Activated T-helper 17 cell treated with anti-CD3 and anti-CD28 coated beads, Interleukin-2, amount 50 U/mL, for 72 hours (primary cell): ENCODE measurements around the gene ESPN. TPM values are rescaled to one million over a fixed set of nuclear protein-coding genes. Genes with fewer than 3 reads are reported as not detected.

ENCODE experiments used
- ATAC-seq: fragments of 150-1000 bp; cut with Tn5 transposase; replicated peaks from 2 replicates; pipeline ENCODE4 v1.10.0; 2021; ENCODE audit warnings: mild to moderate bottlenecking, moderate library complexity
- H3K27ac Mint-ChIP-seq: one replicate; pipeline ENCODE4 v1.8.0; 2022; ENCODE audit warnings: mixed read lengths
- H3K27me3 Mint-ChIP-seq: one replicate; pipeline ENCODE4 v1.8.0; 2022; ENCODE audit warnings: mixed read lengths
- H3K36me3 Mint-ChIP-seq: one replicate; pipeline ENCODE4 v1.8.0; 2022; ENCODE audit warnings: low read depth, mild to moderate bottlenecking, mixed read lengths
- H3K4me1 Mint-ChIP-seq: one replicate; pipeline ENCODE4 v1.8.0; 2022; ENCODE audit warnings: mixed read lengths
- H3K4me3 Mint-ChIP-seq: one replicate; pipeline ENCODE4 v1.8.0; 2022; ENCODE audit warnings: mild to moderate bottlenecking, mixed read lengths
- H3K9me3 Mint-ChIP-seq: one replicate; pipeline ENCODE4 v1.8.0; 2022; ENCODE audit warnings: mixed read lengths
- total RNA-seq, 2 donors: library from RNA; stranded (reverse); gene quantifications; one replicate each; pipeline ENCODE4 v1.2.3, GENCODE V29; 2022

The ESPN gene
- total RNA-seq, 2 donors from 2014 or later: 0.71 to 3.5 TPM

DNA sequence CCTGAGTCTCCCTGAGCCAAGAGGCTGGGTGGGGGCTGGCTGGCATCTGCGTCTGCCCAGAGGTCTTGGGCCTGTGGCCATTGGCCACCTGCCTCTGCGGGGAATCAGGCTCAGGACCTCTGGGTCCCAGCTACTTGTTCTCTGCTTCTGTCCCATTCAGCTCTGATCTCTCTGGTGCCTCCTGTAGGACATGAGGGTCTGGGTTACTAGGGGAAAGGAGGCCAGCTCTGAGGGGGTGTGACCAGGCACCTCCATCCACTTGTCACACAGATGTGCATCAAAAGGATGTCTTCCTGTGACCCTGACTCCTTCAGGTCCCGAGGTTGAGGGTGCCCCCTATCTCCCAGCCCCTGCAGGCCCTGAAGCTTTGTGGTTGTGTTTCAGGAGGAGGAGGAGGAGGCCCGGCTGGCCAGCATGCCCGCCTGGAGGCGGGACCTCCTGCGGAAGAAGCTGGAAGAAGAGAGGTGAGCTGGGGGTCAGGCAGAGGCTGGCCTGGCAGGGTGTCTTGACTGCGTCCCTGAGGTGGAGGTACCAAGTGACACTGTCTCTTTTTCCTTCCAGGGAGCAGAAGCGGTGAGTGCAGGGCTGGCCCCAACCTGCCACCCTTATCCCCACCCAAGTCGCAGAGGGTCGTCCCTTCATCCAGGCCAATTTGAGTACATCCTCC is 32.4 kb downstream of the ESPN start:
- H3K9me3 Mint-ChIP-seq: no peaks in the 10 kb centered on the region
- ATAC-seq: no peak
- H3K36me3 Mint-ChIP-seq: peaks cover 19% of the 10 kb centered on the region
- peak overlapping the region; percentile 7 for H3K4me3 Mint-ChIP-seq
- no peak overlapping the region for H3K27ac Mint-ChIP-seq
- peaks cover 6% of the 10 kb centered on the region for H3K27me3 Mint-ChIP-seq
- H3K4me1 Mint-ChIP-seq: peaks cover 14% of the 10 kb centered on the region

DNA sequence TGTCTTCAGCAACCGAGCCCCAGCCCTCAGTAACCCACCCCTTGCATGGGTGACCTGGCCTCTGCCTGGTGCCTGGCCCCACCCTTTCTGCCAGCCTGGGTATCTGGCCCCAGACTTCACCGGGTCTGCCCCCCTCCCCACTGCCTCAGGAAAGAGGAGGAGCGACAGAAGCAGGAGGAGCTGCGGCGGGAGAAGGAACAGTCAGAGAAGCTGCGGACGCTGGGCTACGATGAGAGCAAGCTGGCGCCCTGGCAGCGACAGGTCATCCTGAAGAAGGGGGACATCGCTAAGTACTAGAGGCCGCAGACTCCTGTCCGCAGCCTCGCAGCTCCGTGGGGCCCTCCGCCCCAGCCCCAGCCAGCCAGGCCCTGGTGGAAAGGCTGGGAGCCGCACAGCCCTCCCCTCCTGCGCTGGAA is 35.3 kb downstream of the ESPN start:
- peaks cover 26% of the 10 kb centered on the region for H3K4me1 Mint-ChIP-seq
- peak overlapping the region; percentile 97 for H3K27ac Mint-ChIP-seq
- peak; percentile 50 for ATAC-seq
- no peaks in the 10 kb centered on the region for H3K27me3 Mint-ChIP-seq
- H3K4me3 Mint-ChIP-seq: peak overlapping the region; percentile 97
- H3K9me3 Mint-ChIP-seq: no peaks in the 10 kb centered on the region
- H3K36me3 Mint-ChIP-seq: peaks cover 48% of the 10 kb centered on the region

DNA sequence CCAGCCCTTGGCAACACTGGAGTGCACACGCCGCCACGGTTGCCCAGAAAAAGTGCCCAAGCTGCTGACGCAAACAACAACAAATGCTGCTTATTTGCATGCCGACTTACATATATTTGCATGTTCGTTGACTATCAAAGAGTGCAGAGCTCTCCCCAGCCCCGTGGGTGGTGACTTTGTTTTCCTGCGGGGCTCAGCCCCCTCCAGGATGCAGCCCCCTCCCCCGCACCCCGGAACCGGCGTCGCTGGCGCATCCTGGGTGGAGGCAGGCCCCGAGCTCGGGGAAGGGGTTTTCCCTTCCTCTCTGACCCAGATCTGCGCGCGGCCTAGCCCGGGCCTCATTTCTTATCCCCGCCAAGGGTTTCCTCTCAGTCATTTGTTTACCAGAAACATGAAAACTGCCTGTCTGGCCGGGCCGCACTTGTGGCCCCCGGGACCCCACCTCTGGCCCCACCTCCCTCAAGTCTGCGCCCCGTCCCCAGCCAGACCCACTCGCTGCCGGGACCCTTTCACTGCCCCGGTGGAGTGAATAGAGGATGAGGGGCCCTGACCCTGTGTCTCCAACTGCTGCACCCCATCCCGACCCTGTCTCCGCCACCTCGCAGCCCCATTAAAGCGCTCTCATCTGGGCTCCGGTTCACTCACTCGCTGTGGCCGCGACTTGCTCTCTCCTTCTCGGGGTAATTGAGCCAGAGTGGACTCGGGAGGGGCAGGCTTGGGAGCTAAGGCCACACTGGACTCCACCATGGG is 35.9 kb downstream of the ESPN start:
- Mint-ChIP-seq H3K36me3 (peaks cover 54% of the 10 kb centered on the region), H3K27me3 (no peaks in the 10 kb centered on the region), H3K4me1 (peaks cover 26% of the 10 kb centered on the region), H3K27ac (peak overlapping the region; percentile 97), H3K9me3 (no peaks in the 10 kb centered on the region), H3K4me3 (peak overlapping the region; percentile 97)
- peak; percentile 77 for ATAC-seq

GRCh38 chr1:6461051-6461530 is 36.5 kb downstream of the ESPN start:
- Mint-ChIP-seq H3K36me3 (peaks cover 56% of the 10 kb centered on the region), H3K4me3 (peak overlapping the region; percentile 97), H3K9me3 (no peaks in the 10 kb centered on the region), H3K4me1 (peaks cover 26% of the 10 kb centered on the region), H3K27ac (peak overlapping the region; percentile 97), H3K27me3 (no peaks in the 10 kb centered on the region)
- ATAC-seq: no peak

DNA sequence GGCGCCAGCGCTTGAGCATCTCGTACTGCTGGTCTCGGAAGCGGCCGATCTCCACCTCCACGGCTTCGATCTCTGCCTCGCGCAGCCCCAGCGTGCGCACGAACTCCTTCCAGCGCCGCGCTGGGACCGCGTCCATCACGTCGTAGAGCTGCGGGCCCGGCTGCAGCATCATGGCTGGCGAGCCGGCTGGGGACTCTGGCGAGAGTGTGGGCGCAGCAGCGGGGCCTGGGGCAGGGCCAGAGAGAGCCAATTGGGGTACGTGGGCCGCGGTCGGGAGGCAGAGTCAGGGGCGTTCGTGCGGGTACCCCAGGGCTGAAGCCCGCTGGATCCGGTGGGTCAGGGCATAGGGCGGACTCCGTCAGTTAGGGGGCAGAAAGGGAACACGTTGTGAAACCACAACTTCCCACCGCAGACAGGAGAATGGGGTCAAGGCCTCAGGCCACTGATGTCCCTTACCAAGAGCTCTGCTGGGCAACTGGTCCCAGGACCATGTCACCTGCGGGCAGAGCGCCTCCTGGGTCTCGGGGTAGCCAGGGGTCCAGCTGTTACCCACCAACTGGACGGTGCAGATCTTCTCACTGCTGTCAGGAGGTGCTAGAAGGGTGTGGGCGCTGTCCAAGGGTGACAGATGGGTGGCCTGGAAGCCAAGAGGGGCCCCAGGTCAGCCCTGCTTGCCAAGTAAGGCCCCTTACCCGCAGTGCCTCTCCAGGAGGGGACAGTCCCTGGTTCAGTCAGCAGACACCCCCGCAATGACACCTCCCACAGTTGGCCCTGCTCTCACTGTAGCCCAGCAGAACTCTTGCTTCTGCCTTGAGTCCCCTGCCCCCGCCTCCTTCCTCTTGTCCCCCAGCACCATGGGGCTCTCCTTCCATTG is 37.2 kb downstream of the ESPN start:
- H3K36me3 Mint-ChIP-seq: peaks cover 56% of the 10 kb centered on the region
- no peaks in the 10 kb centered on the region for H3K27me3 Mint-ChIP-seq
- H3K27ac Mint-ChIP-seq: peak overlapping the region; percentile 78
- no peak for ATAC-seq
- peak overlapping the region; percentile 97 for H3K4me3 Mint-ChIP-seq
- no peaks in the 10 kb centered on the region for H3K9me3 Mint-ChIP-seq
- peaks cover 26% of the 10 kb centered on the region for H3K4me1 Mint-ChIP-seq

- Mint-ChIP-seq H3K4me1 (peaks cover 29% of the 10 kb centered on the region), H3K9me3 (no peaks in the 10 kb centered on the region), H3K36me3 (peaks cover 56% of the 10 kb centered on the region), H3K27ac (peak overlapping the region; percentile 78), H3K27me3 (no peaks in the 10 kb centered on the region), H3K4me3 (peak overlapping the region; percentile 97)
- no peak for ATAC-seq
Observed at GRCh38 chr1:6462412-6463119, 38.0 kb downstream of the ESPN start.

DNA sequence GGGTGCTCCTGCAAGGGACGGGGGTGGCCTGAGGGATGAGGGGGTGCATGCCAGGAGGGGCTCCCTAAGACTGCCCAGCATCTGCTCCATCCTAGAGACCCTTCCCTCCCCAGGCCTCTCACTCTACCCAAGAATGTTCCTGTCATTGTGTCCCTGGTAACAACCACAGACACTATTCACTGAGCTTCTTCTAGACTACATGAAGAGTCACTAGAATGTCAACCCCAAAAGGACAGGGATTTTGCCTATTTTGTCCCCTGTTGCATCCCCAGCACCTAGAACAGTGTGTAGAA is 38.5 kb downstream of the ESPN start:
- Mint-ChIP-seq H3K4me3 (peak overlapping the region; percentile 97), H3K9me3 (no peaks in the 10 kb centered on the region), H3K27me3 (no peaks in the 10 kb centered on the region), H3K4me1 (peaks cover 29% of the 10 kb centered on the region), H3K36me3 (peaks cover 56% of the 10 kb centered on the region), H3K27ac (peak overlapping the region; percentile 78)
- no peak for ATAC-seq

GRCh38 chr1:6464514-6464836 is 39.9 kb downstream of the ESPN start:
- peak; percentile 50 for ATAC-seq
- Mint-ChIP-seq H3K9me3 (no peaks in the 10 kb centered on the region), H3K27me3 (no peaks in the 10 kb centered on the region)

GRCh38 chr1:6464915-6465314 is 40.3 kb downstream of the ESPN start:
- peak overlapping the region; percentile 92 for H3K27ac Mint-ChIP-seq
- H3K36me3 Mint-ChIP-seq: peaks cover 56% of the 10 kb centered on the region
- H3K4me3 Mint-ChIP-seq: peak overlapping the region; percentile 97
- no peak for ATAC-seq
- no peaks in the 10 kb centered on the region for H3K9me3 Mint-ChIP-seq
- H3K4me1 Mint-ChIP-seq: peaks cover 23% of the 10 kb centered on the region
- H3K27me3 Mint-ChIP-seq: no peaks in the 10 kb centered on the region

More at GRCh38 chr1:6464514-6464836, 39.9 kb downstream of the ESPN start:
- Mint-ChIP-seq H3K36me3 (peaks cover 56% of the 10 kb centered on the region), H3K27ac (peak overlapping the region; percentile 92), H3K4me3 (peak overlapping the region; percentile 97), H3K4me1 (peaks cover 26% of the 10 kb centered on the region)

- Mint-ChIP-seq H3K27ac (peak overlapping the region; percentile 92), H3K27me3 (no peaks in the 10 kb centered on the region), H3K4me1 (peaks cover 23% of the 10 kb centered on the region), H3K36me3 (peaks cover 51% of the 10 kb centered on the region), H3K4me3 (peak overlapping the region; percentile 97), H3K9me3 (no peaks in the 10 kb centered on the region)
- ATAC-seq: peak; percentile 43
Observed at GRCh38 chr1:6465461-6466005, 41.0 kb downstream of the ESPN start.

DNA sequence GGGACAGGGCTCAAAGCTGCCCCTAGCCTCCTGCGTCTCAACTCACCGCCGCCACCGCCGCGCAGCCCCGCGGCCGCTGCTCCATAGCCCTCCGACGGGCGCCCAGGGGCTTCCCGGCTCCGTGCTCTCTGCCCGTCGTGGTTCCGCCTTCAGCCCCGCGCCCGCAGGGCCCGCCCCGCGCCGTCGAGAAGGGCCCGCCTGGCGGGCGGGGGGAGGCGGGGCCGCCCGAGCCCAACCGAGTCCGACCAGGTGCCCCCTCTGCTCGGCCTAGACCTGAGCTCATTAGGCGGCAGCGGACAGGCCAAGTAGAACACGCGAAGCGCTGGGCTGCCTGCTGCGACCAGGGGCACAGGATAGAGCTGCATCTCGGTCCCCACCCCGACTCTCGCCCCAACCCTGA is 41.4 kb downstream of the ESPN start, which contains the start of gene TNFRSF25:
TNFRSF25 (minus strand) TSS at position 151 of the 400 bp plus-strand sequence; CDS start at position 85, 66 bp downstream.
- peak; percentile 78 for ATAC-seq
- Mint-ChIP-seq H3K27ac (peak within 1 kb of the TSS; percentile 92), H3K4me3 (peak within 1 kb of the TSS; percentile 97), H3K4me1 (peaks cover 23% of the 10 kb centered on the region), H3K27me3 (no peaks in the 10 kb centered on the region), H3K36me3 (peaks cover 46% of the 10 kb centered on the region), H3K9me3 (no peaks in the 10 kb centered on the region)

- Mint-ChIP-seq H3K27ac (peak overlapping the region; percentile 36), H3K4me1 (peaks cover 23% of the 10 kb centered on the region), H3K9me3 (no peaks in the 10 kb centered on the region), H3K36me3 (peaks cover 39% of the 10 kb centered on the region), H3K4me3 (peak overlapping the region; percentile 97), H3K27me3 (no peaks in the 10 kb centered on the region)
- ATAC-seq: no peak
Observed at GRCh38 chr1:6466751-6467150, 42.2 kb downstream of the ESPN start.

GRCh38 chr1:6467224-6467623 is 42.6 kb downstream of the ESPN start:
- Mint-ChIP-seq H3K27me3 (no peaks in the 10 kb centered on the region), H3K4me1 (peaks cover 21% of the 10 kb centered on the region), H3K36me3 (peaks cover 34% of the 10 kb centered on the region), H3K4me3 (peak overlapping the region; percentile 97), H3K27ac (peak overlapping the region; percentile 36), H3K9me3 (no peaks in the 10 kb centered on the region)
- no peak for ATAC-seq
